RWPE1 (cell line): Measurements from ENCODE around the gene PLCD3.

Experiments
- CTCF ChIA-PET: fragments of 350-600 bp; sonication (Branson Sonifier 250); formaldehyde crosslinking; extraction: SDS; loops from one replicate; lab custom pipeline; 2021; lab: Yijun Ruan, JAX
- POLR2A ChIA-PET: fragments of 400-600 bp; formaldehyde crosslinking; extraction: SDS; loops from one replicate; lab custom pipeline; 2020; ENCODE audit warnings: antibody characterized with exemption; ENCODE audit not compliant: low non-redundant PET; lab: Yijun Ruan, JAX
- DNase-seq: peaks from one replicate; pipeline ENCODE4 v3.0.0; 2012; ENCODE audit warnings: low spot score
- H3K27ac ChIP-seq: fragments of 450-650 bp; 2 replicates; pipeline ENCODE4 v1.5.1; 2017
- CTCF ChIP-seq: fragments of 450-650 bp; conservative IDR thresholded peaks from 2 replicates; pipeline ENCODE4 v1.5.1; 2017; ENCODE audit warnings: low read depth, mild to moderate bottlenecking

PLCD3 gene

GRCh38 chr17:45081047-45081703, 51.1 kb downstream of the PLCD3 start:
- DNase-seq = no peak
- POLR2A ChIA-PET = no interaction called here
- no peak for TF ChIP-seq CTCF
- H3K27ac ChIP-seq = peak overlapping the region; percentile 23; the same call in 1 of the 2 replicates
- CTCF ChIA-PET = interaction anchor here (2.1 kb wide), 1 partner anchor 18 kb away, joined by 8 read pairs; no protein-coding TSS in a partner anchor

- POLR2A ChIA-PET = no interaction called here
- CTCF ChIA-PET = no interaction called here
- no peak for DNase-seq
- H3K27ac ChIP-seq = peak overlapping the region; percentile 44
- no peak for TF ChIP-seq CTCF
These were observed 54.7 kb downstream of the PLCD3 start for GRCh38 chr17:45077643-45078042.

- TF ChIP-seq CTCF = no peak
- POLR2A ChIA-PET = no interaction called here
- CTCF ChIA-PET = no interaction called here
- DNase-seq = no peak
- H3K27ac ChIP-seq = peak overlapping the region; percentile 46
These were observed 58.8 kb downstream of the PLCD3 start for GRCh38 chr17:45073414-45074070.

- DNase-seq = no peak
- no peak for TF ChIP-seq CTCF
- H3K27ac ChIP-seq = peak overlapping the region; percentile 56
- ChIA-PET POLR2A (no interaction called here), CTCF (interaction anchor here (1.4 kb wide), 1 partner anchor 28 kb away, joined by 3 read pairs; no protein-coding TSS in a partner anchor)
These were observed 61.5 kb downstream of the PLCD3 start for GRCh38 chr17:45070809-45071208.

GRCh38 chr17:45070001-45070400, 62.3 kb downstream of the PLCD3 start:
- POLR2A ChIA-PET = no interaction called here
- H3K27ac ChIP-seq = peak overlapping the region; percentile 56
- no peak for TF ChIP-seq CTCF
- CTCF ChIA-PET = no interaction called here
- DNase-seq = no peak

- no peak for DNase-seq
- no peak for TF ChIP-seq CTCF
- POLR2A ChIA-PET = no interaction called here
- H3K27ac ChIP-seq = no peak overlapping the region
- CTCF ChIA-PET = interaction anchor here (0.7 to 1.5 kb wide), 3 partner anchors 9 to 73 kb away, joined by 3 to 6 read pairs (median 4); partner anchors contain the start of gene ACBD4
These were observed 64.7 kb downstream of the PLCD3 start for GRCh38 chr17:45067637-45068036.
